Lower lobe of right lung (tissue), 2 donors: Measurements from ENCODE around the gene ADAMTSL1. TPM values are rescaled to one million over a fixed set of nuclear protein-coding genes. Genes with fewer than 3 reads are reported as not detected.

ENCODE experiments used
- ATAC-seq, 2 donors: fragments of 200-7000 bp; cut with Tn5 transposase; one replicate each; pipeline ENCODE4 v1.9.1; 2020 to 2022; ENCODE audit warnings: mild to moderate bottlenecking in 2 of 2, moderate library complexity in 2 of 2
- DNase-seq: peaks from one replicate; pipeline ENCODE4 v3.0.0-alpha.2; 2020
- H3K27ac ChIP-seq: fragments of 200-600 bp; one replicate; pipeline ENCODE4 v1.8.0; 2022
- H3K27me3 ChIP-seq: fragments of 200-600 bp; one replicate; pipeline ENCODE4 v1.8.0; 2022; ENCODE audit warnings: low read depth
- H3K36me3 ChIP-seq: fragments of 200-600 bp; one replicate; pipeline ENCODE4 v1.8.0; 2022; ENCODE audit warnings: mild to moderate bottlenecking
- H3K4me1 ChIP-seq: fragments of 200-600 bp; one replicate; pipeline ENCODE4 v1.8.0; 2022
- H3K4me3 ChIP-seq: fragments of 200-600 bp; one replicate; pipeline ENCODE4 v1.8.0; 2022; ENCODE audit warnings: mild to moderate bottlenecking
- H3K9me3 ChIP-seq: fragments of 200-600 bp; one replicate; pipeline ENCODE4 v1.8.0; 2022
- CTCF ChIP-seq: fragments of 200-600 bp; IDR thresholded peaks from one replicate; pipeline ENCODE4 v1.8.0; 2022; ENCODE audit warnings: antibody characterized with exemption, mild to moderate bottlenecking
- intact Hi-C: fragments of 100-400 bp; cut with DNase I; formaldehyde crosslinking; loops from one replicate; pipeline ENCODE4 v1.11.0; 2022
- total RNA-seq: library from RNA; stranded (reverse); fragmentation: NEBNext Ultra II Directional; extraction: Animal tissue kit (Norgen Biotek cat#: 25700); gene quantifications from one replicate; pipeline ENCODE4 v1.2.1, GENCODE V29; 2021
- donor health status: DM: no; HTN: yes; CAD: no; lungs with severe emphysema.

Gene ADAMTSL1
- total RNA-seq, 1 donor from 2014 or later, result 3.7 TPM

- Histone ChIP-seq H3K9me3 (no peaks in the 10 kb centered on the region), H3K27ac (peak overlapping the region; percentile 20), H3K27me3 (no peaks in the 10 kb centered on the region), H3K4me3 (no peak overlapping the region), H3K36me3 (no peaks in the 10 kb centered on the region), H3K4me1 (peaks cover 20% of the 10 kb centered on the region)
- no peak for DNase-seq
- TF ChIP-seq CTCF, result no peak
- intact Hi-C loops, result no loop called here
- ATAC-seq, result no peak
Measured at GRCh38 chr9:18786196-18786595, 312.2 kb downstream of the ADAMTSL1 start.

GRCh38 chr9:18786911-18787650 lies 313.1 kb downstream of the ADAMTSL1 start:
- no peak overlapping the region for H3K4me3 ChIP-seq
- DNase-seq, result no peak
- peaks cover 20% of the 10 kb centered on the region for H3K4me1 ChIP-seq
- intact Hi-C loops, result no loop called here
- no peaks in the 10 kb centered on the region for H3K9me3 ChIP-seq
- no peaks in the 10 kb centered on the region for H3K27me3 ChIP-seq
- no peaks in the 10 kb centered on the region for H3K36me3 ChIP-seq
- peak overlapping the region; percentile 48 for H3K27ac ChIP-seq
- no peak for ATAC-seq
- no peak for TF ChIP-seq CTCF

- H3K9me3 ChIP-seq, result no peaks in the 10 kb centered on the region
- no peak for TF ChIP-seq CTCF
- peaks cover 20% of the 10 kb centered on the region for H3K4me1 ChIP-seq
- H3K4me3 ChIP-seq, result no peak overlapping the region
- DNase-seq, result no peak
- H3K27me3 ChIP-seq, result no peaks in the 10 kb centered on the region
- H3K27ac ChIP-seq, result no peak overlapping the region
- H3K36me3 ChIP-seq, result no peaks in the 10 kb centered on the region
- ATAC-seq, result no peak
- intact Hi-C loops, result no loop called here
Measured at GRCh38 chr9:18788256-18788655, 314.3 kb downstream of the ADAMTSL1 start.

- ATAC-seq (no peak), DNase-seq (no peak)
- Histone ChIP-seq H3K4me3 (no peak overlapping the region), H3K27me3 (no peaks in the 10 kb centered on the region), H3K4me1 (peaks cover 15% of the 10 kb centered on the region), H3K27ac (no peak overlapping the region), H3K9me3 (no peaks in the 10 kb centered on the region), H3K36me3 (no peaks in the 10 kb centered on the region)
- TF ChIP-seq CTCF, result no peak
- intact Hi-C loops, result no loop called here
Measured at GRCh38 chr9:18791074-18791473, 317.1 kb downstream of the ADAMTSL1 start.

GRCh38 chr9:18793122-18793521 lies 319.2 kb downstream of the ADAMTSL1 start:
- intact Hi-C loops, result no loop called here
- ATAC-seq, result no peak
- no peak for TF ChIP-seq CTCF

More at GRCh38 chr9:18793122-18793521, 319.2 kb downstream of the ADAMTSL1 start:
- no peak overlapping the region for H3K4me3 ChIP-seq
- no peak overlapping the region for H3K27ac ChIP-seq
- no peak for DNase-seq
- no peaks in the 10 kb centered on the region for H3K4me1 ChIP-seq
- H3K36me3 ChIP-seq, result no peaks in the 10 kb centered on the region
- H3K27me3 ChIP-seq, result no peaks in the 10 kb centered on the region
- no peaks in the 10 kb centered on the region for H3K9me3 ChIP-seq
